ENCODE data around the gene MMEL1. TPM values are rescaled to one million over a fixed set of nuclear protein-coding genes. Genes with fewer than 3 reads are reported as not detected.

The MMEL1 gene
- total and polyA plus RNA-seq, 2 experiments from 2014 or later: 0.57 to 0.90 TPM

GRCh38 chr1:2594641-2595131 is 38.1 kb downstream of the MMEL1 start:
- TF ChIP-seq CREB1 (CRISPR knock-in tag; IDR thresholded peaks at IDR 0.05; ENCODE audit: low read depth): no peak
- no peak for TF ChIP-seq REST (IDR thresholded peaks at IDR 0.05; ENCODE audit: unreplicated experiment)
- no peak overlapping the region for H3K4me3 ChIP-seq
- H3F3A ChIP-seq (replicated peaks; ENCODE audit: low read depth): no peaks in the 10 kb centered on the region
- Mint-ChIP-seq H3K27me3 (ENCODE audit: insufficient read depth, low read depth, poor library complexity) (peaks cover 6% of the 10 kb centered on the region), H3K4me3 (no peak overlapping the region), H3K4me1 (no peaks in the 10 kb centered on the region), H3K27ac (no peak overlapping the region), H3K36me3 (ENCODE audit: low read depth) (peaks cover 11% of the 10 kb centered on the region; the same call in 2 of the 3 replicates), H3K9me3 (peaks cover 18% of the 10 kb centered on the region)
- no peaks in the 10 kb centered on the region for H3K36me3 ChIP-seq (ENCODE audit: insufficient read depth)
- no peaks in the 10 kb centered on the region for H3K9me2 ChIP-seq (ENCODE audit: insufficient read depth)
- H3K27me3 ChIP-seq (ENCODE audit: insufficient read depth): no peaks in the 10 kb centered on the region
- H3K4me1 ChIP-seq (ENCODE audit: insufficient read depth): no peaks in the 10 kb centered on the region
- H3K4me2 ChIP-seq: no peak overlapping the region
- H3K79me2 ChIP-seq (replicated peaks; ENCODE audit: insufficient read depth): no peaks in the 10 kb centered on the region
- H4K20me1 ChIP-seq (replicated peaks; ENCODE audit: insufficient read depth): no peaks in the 10 kb centered on the region
- H2AFZ ChIP-seq: no peak overlapping the region
- no peak for ATAC-seq
- no peak overlapping the region for H3K27ac ChIP-seq (ENCODE audit: low read depth)
- no peak for DNase-seq (ENCODE audit: low spot score)

GRCh38 chr1:2594001-2594640 is 38.7 kb downstream of the MMEL1 start:
- Histone ChIP-seq H3K4me1 (ENCODE audit: insufficient read depth) (no peaks in the 10 kb centered on the region), H3K9me2 (ENCODE audit: insufficient read depth) (no peaks in the 10 kb centered on the region), H3K27me3 (ENCODE audit: insufficient read depth) (no peaks in the 10 kb centered on the region), H4K20me1 (replicated peaks; ENCODE audit: insufficient read depth) (no peaks in the 10 kb centered on the region), H3F3A (replicated peaks; ENCODE audit: low read depth) (no peaks in the 10 kb centered on the region), H3K4me2 (no peak overlapping the region), H3K79me2 (replicated peaks; ENCODE audit: insufficient read depth) (no peaks in the 10 kb centered on the region), H3K4me3 (no peak overlapping the region), H3K36me3 (ENCODE audit: insufficient read depth) (no peaks in the 10 kb centered on the region), H3K27ac (ENCODE audit: low read depth) (no peak overlapping the region), H2AFZ (no peak overlapping the region)
- H3K27ac Mint-ChIP-seq: no peak overlapping the region
- H3K27me3 Mint-ChIP-seq (ENCODE audit: insufficient read depth, low read depth, poor library complexity): peaks cover 6% of the 10 kb centered on the region
- DNase-seq (ENCODE audit: low spot score): no peak
- peaks cover 18% of the 10 kb centered on the region for H3K9me3 Mint-ChIP-seq
- H3K4me3 Mint-ChIP-seq: no peak overlapping the region
- no peaks in the 10 kb centered on the region for H3K4me1 Mint-ChIP-seq
- ATAC-seq: no peak
- peaks cover 15% of the 10 kb centered on the region; the same call in 2 of the 3 replicates for H3K36me3 Mint-ChIP-seq (ENCODE audit: low read depth)
- TF ChIP-seq REST (IDR thresholded peaks at IDR 0.05; ENCODE audit: unreplicated experiment) (no peak), ETS1 (IDR thresholded peaks at IDR 0.05) (no peak), EZH2 (IDR thresholded peaks at IDR 0.05; ENCODE audit: low read depth, unreplicated experiment) (no peak), CREB1 (CRISPR knock-in tag; IDR thresholded peaks at IDR 0.05; ENCODE audit: low read depth) (no peak), EZH2phosphoT487 (IDR thresholded peaks at IDR 0.05; ENCODE audit: unreplicated experiment) (no peak), CTCF (conservative IDR thresholded peaks at IDR 0.05; ENCODE audit: low read depth in 2 of 2) (no peak), STAT1 (IDR thresholded peaks at IDR 0.05; ENCODE audit: unreplicated experiment) (no peak), ZNF114 (CRISPR knock-in tag; IDR thresholded peaks at IDR 0.05) (no peak), ZNF331 (CRISPR knock-in tag; IDR thresholded peaks at IDR 0.05; ENCODE audit: low read depth) (no peak)

Data from GM23338 (cell line).